Measurements from ENCODE around the gene NBEAL2. TPM values are rescaled to one million over a fixed set of nuclear protein-coding genes. Genes with fewer than 3 reads are reported as not detected.

Gene NBEAL2
- total and polyA plus RNA-seq, 2 of the 8 experiments (the other 6 are each of a cell fraction or from before 2014, with no cell fraction given): 27.3 to 46.9 TPM

GRCh38 chr3:47001731-47002170 is 22.3 kb downstream of the NBEAL2 start:
- POLR2A ChIA-PET (ENCODE audit: partially characterized antibody): interaction anchor here (1.2 kb wide), 1 partner anchor 20 kb away, joined by 3 read pairs; no protein-coding TSS in a partner anchor

More at GRCh38 chr3:47001731-47002170, 22.3 kb downstream of the NBEAL2 start:
- no peak overlapping the region for H4K8ac ChIP-seq (ENCODE audit: extremely low read depth, insufficient read depth, low read length)
- H3K36me3 ChIP-seq (ENCODE audit: control insufficient read depth in 2 of 4, insufficient read depth in 4 of 4, low read length in 3 of 4): peaks cover 5 to 28% (median 24%) of the 10 kb centered on the region in 4 experiments; a peak in 7 of 8 replicates
- H3K79me1 ChIP-seq (ENCODE audit: low read depth, low read length): no peaks in the 10 kb centered on the region
- H3K4me1 ChIP-seq (replicated peaks in 1 of 4; ENCODE audit: control insufficient read depth in 3 of 4, insufficient read depth in 4 of 4, low read length in 3 of 4): peaks cover 0 to 3% (median 1%) of the 10 kb centered on the region in 4 experiments; a peak in 3 of 7 replicates
- H2AFZ ChIP-seq (ENCODE audit: low read length): no peak overlapping the region
- H2BK5ac ChIP-seq (ENCODE audit: low read depth, low read length): no peak overlapping the region; the same call in 1 of the 2 replicates
- H2BK20ac ChIP-seq (ENCODE audit: low read length): no peak overlapping the region
- H4K20me1 ChIP-seq (replicated peaks in 1 of 2; ENCODE audit: control insufficient read depth in 1 of 2, insufficient read depth in 2 of 2, low read length in 2 of 2): peaks cover 3 to 25% of the 10 kb centered on the region in 2 experiments
- no peak overlapping the region for H2BK15ac ChIP-seq (ENCODE audit: low read length)
- H2BK120ac ChIP-seq (replicated peaks; ENCODE audit: low read depth, low read length): no peak overlapping the region
- H3K4ac ChIP-seq (replicated peaks; ENCODE audit: insufficient read length, low read depth, low read length): no peak overlapping the region
- no peak overlapping the region for H3K14ac ChIP-seq (ENCODE audit: insufficient read length)
- no peak overlapping the region for H4K5ac ChIP-seq (ENCODE audit: insufficient read length, low read depth, low read length)
- DNase-seq (ENCODE audit: low read depth in 1 of 2, low spot score in 2 of 2) (no peak), FAIRE-seq (no peak)
- CTCF ChIA-PET (ENCODE audit: partially characterized antibody): interaction anchor here (0.6 to 14.2 kb wide), 8 partner anchors 16 to 323 kb away, joined by 3 to 130 read pairs (median 4); partner anchors contain the start of genes CCDC12 and NBEAL2
- no peak overlapping the region for H4K91ac ChIP-seq (replicated peaks; ENCODE audit: insufficient read length, low read length)
- no peak overlapping the region for H3K23ac ChIP-seq (ENCODE audit: insufficient read length)
- no peak overlapping the region for H3K9ac ChIP-seq (replicated peaks in 1 of 4; ENCODE audit: extremely low read depth in 1 of 4, low read depth in 3 of 4, low read length in 3 of 4)
- no peak overlapping the region for H2AK5ac ChIP-seq (ENCODE audit: low read depth, low read length)
- no peak overlapping the region for H3K27ac ChIP-seq (ENCODE audit: low read depth, low read length)
- no peak overlapping the region for H3K4me2 ChIP-seq (ENCODE audit: insufficient read depth in 1 of 2, low read depth in 2 of 2, low read length in 2 of 2)
- TF ChIP-seq CBX8 (IDR thresholded peaks at IDR 0.05; ENCODE audit: borderline replicate concordance, low read depth, low read length): no peak
- no peak for TF ChIP-seq TCF12 (IDR thresholded peaks at IDR 0.05; ENCODE audit: low read depth, low read length)
- TF ChIP-seq RNF2 (IDR thresholded peaks at IDR 0.05; ENCODE audit: borderline replicate concordance, low read depth, low read length, missing control alignments, poor library complexity, severe bottlenecking): no peak
- no peak for TF ChIP-seq JUN (IDR thresholded peaks at IDR 0.05; ENCODE audit: low read depth, low read length)
- no peak for TF ChIP-seq MAFK (IDR thresholded peaks at IDR 0.05; ENCODE audit: low read depth, low read length)
- TF ChIP-seq CTBP2 (IDR thresholded peaks at IDR 0.05; ENCODE audit: borderline replicate concordance, insufficient read depth, insufficient read length, low read length): no peak
- no peak for TF ChIP-seq BCL11A (IDR thresholded peaks at IDR 0.05; ENCODE audit: low read depth in 2 of 2, low read length in 2 of 2)
- no peak for TF ChIP-seq CREB1 (IDR thresholded peaks at IDR 0.05)
- no peak for TF ChIP-seq ATF2 (IDR thresholded peaks at IDR 0.05; ENCODE audit: low read length)
- TF ChIP-seq EGR1 (IDR thresholded peaks at IDR 0.05; ENCODE audit: borderline replicate concordance, low read depth, low read length): no peak
- no peak for TF ChIP-seq KDM1A (IDR thresholded peaks at IDR 0.05; ENCODE audit: borderline replicate concordance, low read length)
- H3K18ac ChIP-seq (ENCODE audit: extremely low read depth, low read length): no peak overlapping the region
- no peak overlapping the region for H2BK12ac ChIP-seq (ENCODE audit: low read depth, low read length)
- 97% methylated on average over 16 of the region's 16 CpGs; no CpG with 5 or more reads in 1 of the 2 experiments for WGBS, 2 experiments (ENCODE audit: extremely low coverage in 1 of 2, insufficient coverage in 1 of 2, insufficient read length in 1 of 2, insufficient replicate concordance in 2 of 2, low coverage in 1 of 2, low lambda C conversion rate in 2 of 2, missing lambda C conversion rate in 1 of 2)
- no peaks in the 10 kb centered on the region for H3K23me2 ChIP-seq (ENCODE audit: low read depth, low read length)
- no peak overlapping the region for H3K56ac ChIP-seq (replicated peaks; ENCODE audit: insufficient read length, low read depth, low read length)
- H3K4me3 ChIP-seq (ENCODE audit: extremely low read depth in 1 of 4, insufficient read depth in 2 of 4, low read depth in 3 of 4, low read length in 4 of 4): no peak overlapping the region
- no peaks in the 10 kb centered on the region for H3K79me2 ChIP-seq (ENCODE audit: control insufficient read depth in 1 of 2, insufficient read depth in 2 of 2, low read length in 2 of 2)
- no peaks in the 10 kb centered on the region for H3K27me3 ChIP-seq (replicated peaks in 1 of 4; ENCODE audit: control insufficient read depth in 3 of 4, extremely low read depth in 1 of 4, insufficient read depth in 3 of 4, low read length in 3 of 4)
- H3K9me3 ChIP-seq (ENCODE audit: insufficient read depth in 2 of 2, low read depth in 1 of 2, low read length in 1 of 2): no peaks in the 10 kb centered on the region
